GM08714 (cell line): Measurements from ENCODE around the gene CDKN1C.
"Not testable (repeated sequence)": the region's sequence is repeated elsewhere in the genome, so short reads cannot be mapped to it uniquely, and the experiment has no call there.

ENCODE experiments used
- H3K4me3 ChIP-seq: fragments of 200-500 bp; sonication (Bioruptor generic); 2 replicates; pipeline ENCODE4 v1.5.1; 2014; ENCODE audit warnings: mild to moderate bottlenecking, low read length, inconsistent platforms
- ZNF274 ChIP-seq: IDR thresholded peaks from 2 replicates; pipeline ENCODE4 v1.6.1; 2012; ENCODE audit warnings: mild to moderate bottlenecking, low read depth, low read length

CDKN1C gene

GRCh38 chr11:2916892-2917645 lies 31.5 kb upstream of the CDKN1C start:
- no peak for TF ChIP-seq ZNF274
- no peak overlapping the region for H3K4me3 ChIP-seq

GRCh38 chr11:2916114-2916891 lies 30.7 kb upstream of the CDKN1C start:
- TF ChIP-seq ZNF274: no peak
- no peak overlapping the region for H3K4me3 ChIP-seq

GRCh38 chr11:2915473-2915872 lies 29.9 kb upstream of the CDKN1C start:
- H3K4me3 ChIP-seq: no peak overlapping the region
- no peak for TF ChIP-seq ZNF274

GRCh38 chr11:2914455-2915195 lies 29.1 kb upstream of the CDKN1C start:
- H3K4me3 ChIP-seq: no peak overlapping the region

GRCh38 chr11:2913776-2914175 lies 28.2 kb upstream of the CDKN1C start:
- TF ChIP-seq ZNF274: no peak
- no peak overlapping the region for H3K4me3 ChIP-seq

More at GRCh38 chr11:2914455-2915195, 29.1 kb upstream of the CDKN1C start:
- TF ChIP-seq ZNF274: no peak

- H3K4me3 ChIP-seq: no peak overlapping the region
- TF ChIP-seq ZNF274: no peak
Observed at GRCh38 chr11:2913019-2913431, 27.4 kb upstream of the CDKN1C start.

- TF ChIP-seq ZNF274: no peak
- no peak overlapping the region for H3K4me3 ChIP-seq
Observed at GRCh38 chr11:2912498-2912897, 26.9 kb upstream of the CDKN1C start.

- TF ChIP-seq ZNF274: no peak
- no peak overlapping the region for H3K4me3 ChIP-seq
Observed at GRCh38 chr11:2911785-2912391, 26.3 kb upstream of the CDKN1C start.

- no peak overlapping the region for H3K4me3 ChIP-seq
- TF ChIP-seq ZNF274: no peak
Observed at GRCh38 chr11:2911088-2911784, 25.7 kb upstream of the CDKN1C start.

GRCh38 chr11:2910401-2910955 lies 24.9 kb upstream of the CDKN1C start:
- TF ChIP-seq ZNF274: no peak
- no peak overlapping the region for H3K4me3 ChIP-seq

- no peak overlapping the region for H3K4me3 ChIP-seq
- TF ChIP-seq ZNF274: no peak
Observed at GRCh38 chr11:2909133-2909902, 23.7 kb upstream of the CDKN1C start.

GRCh38 chr11:2908130-2908529 lies 22.6 kb upstream of the CDKN1C start:
- no peak for TF ChIP-seq ZNF274
- no peak overlapping the region for H3K4me3 ChIP-seq

GRCh38 chr11:2905299-2905698 lies 19.7 kb upstream of the CDKN1C start:
- not testable (repeated sequence) for H3K4me3 ChIP-seq
